GM12864 (cell line): Measurements from ENCODE around the gene TMED8.

Experiments used
- DNase-seq: peaks from one replicate; pipeline ENCODE4 v3.0.0-alpha.2; 2011; ENCODE audit warnings: low read depth
- H3K4me3 ChIP-seq: 2 replicates; pipeline ENCODE4 v1.5.1; 2011; ENCODE audit warnings: mild to moderate bottlenecking, low read depth, low read length, control low read depth
- TF ChIP-seq, protein P1 (sequence below): IDR thresholded peaks from 2 replicates; pipeline ENCODE4 v1.5.1; 2011; ENCODE audit warnings: low read depth, mild to moderate bottlenecking, moderate library complexity, low read length, control low read depth, inconsistent platforms; ENCODE audit errors: missing control alignments

The TMED8 gene

GRCh38 chr14:77316195-77316505, 60.7 kb downstream of the TMED8 start:
- no peak for DNase-seq
- H3K4me3 ChIP-seq: no peak overlapping the region
- TF ChIP-seq, protein P1, sequence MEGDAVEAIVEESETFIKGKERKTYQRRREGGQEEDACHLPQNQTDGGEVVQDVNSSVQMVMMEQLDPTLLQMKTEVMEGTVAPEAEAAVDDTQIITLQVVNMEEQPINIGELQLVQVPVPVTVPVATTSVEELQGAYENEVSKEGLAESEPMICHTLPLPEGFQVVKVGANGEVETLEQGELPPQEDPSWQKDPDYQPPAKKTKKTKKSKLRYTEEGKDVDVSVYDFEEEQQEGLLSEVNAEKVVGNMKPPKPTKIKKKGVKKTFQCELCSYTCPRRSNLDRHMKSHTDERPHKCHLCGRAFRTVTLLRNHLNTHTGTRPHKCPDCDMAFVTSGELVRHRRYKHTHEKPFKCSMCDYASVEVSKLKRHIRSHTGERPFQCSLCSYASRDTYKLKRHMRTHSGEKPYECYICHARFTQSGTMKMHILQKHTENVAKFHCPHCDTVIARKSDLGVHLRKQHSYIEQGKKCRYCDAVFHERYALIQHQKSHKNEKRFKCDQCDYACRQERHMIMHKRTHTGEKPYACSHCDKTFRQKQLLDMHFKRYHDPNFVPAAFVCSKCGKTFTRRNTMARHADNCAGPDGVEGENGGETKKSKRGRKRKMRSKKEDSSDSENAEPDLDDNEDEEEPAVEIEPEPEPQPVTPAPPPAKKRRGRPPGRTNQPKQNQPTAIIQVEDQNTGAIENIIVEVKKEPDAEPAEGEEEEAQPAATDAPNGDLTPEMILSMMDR: no peak

DNA sequence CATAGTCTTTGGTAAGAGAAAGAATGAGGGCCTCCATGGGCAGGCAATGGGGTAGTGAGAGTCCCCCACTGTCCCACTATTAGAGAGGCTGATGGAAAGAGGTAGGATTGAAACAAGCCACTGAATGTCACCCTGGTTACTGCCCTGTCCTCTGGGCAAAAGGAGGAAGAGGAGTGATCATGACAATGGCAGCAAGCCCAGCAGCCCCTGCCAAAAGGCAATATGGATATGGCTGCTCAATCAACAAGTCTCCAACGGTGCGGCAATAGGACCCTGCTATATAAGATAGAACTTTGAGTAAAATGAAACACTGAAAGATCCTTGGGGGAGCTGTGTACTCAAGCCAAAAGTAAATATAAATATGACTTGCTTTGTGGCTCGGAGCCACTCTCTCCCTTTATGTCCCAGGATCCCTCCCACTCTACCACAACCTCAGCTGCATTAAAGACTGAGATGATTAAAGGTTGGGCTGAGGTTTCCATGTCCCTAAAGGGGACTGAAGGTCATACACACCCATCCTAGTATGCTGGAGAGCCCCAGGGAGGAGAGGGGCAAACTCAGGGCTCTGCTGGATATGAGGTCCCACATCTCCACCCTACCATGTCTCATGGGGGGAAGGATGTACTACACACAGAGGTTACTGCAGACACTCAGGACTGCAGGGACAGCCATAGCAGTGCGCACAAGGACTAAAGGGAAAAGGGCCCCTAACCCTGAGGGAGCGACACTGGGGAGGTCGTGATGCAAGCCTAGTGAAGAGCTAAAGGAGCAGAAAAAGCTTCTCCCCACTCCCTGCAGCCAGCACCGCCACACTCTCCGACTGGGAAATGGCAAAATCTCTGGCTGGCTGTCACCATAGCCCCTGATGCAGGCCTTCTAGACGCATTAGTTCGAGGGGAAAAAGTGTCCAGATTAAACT, 62.1 kb downstream of the TMED8 start:
- TF ChIP-seq, protein P1: no peak
- DNase-seq: no peak

GRCh38 chr14:77314043-77314442, 62.9 kb downstream of the TMED8 start:
- DNase-seq: no peak
- H3K4me3 ChIP-seq: no peak overlapping the region
- TF ChIP-seq, protein P1: no peak

More for the DNA sequence above, 62.1 kb downstream of the TMED8 start:
- no peak overlapping the region for H3K4me3 ChIP-seq

- TF ChIP-seq, protein P1: no peak
- DNase-seq: no peak
- H3K4me3 ChIP-seq: no peak overlapping the region
Observed at GRCh38 chr14:77313371-77313770, 63.5 kb downstream of the TMED8 start.

GRCh38 chr14:77311217-77311616, 65.7 kb downstream of the TMED8 start:
- no peak for DNase-seq
- TF ChIP-seq, protein P1: no peak
- H3K4me3 ChIP-seq: no peak overlapping the region

DNA sequence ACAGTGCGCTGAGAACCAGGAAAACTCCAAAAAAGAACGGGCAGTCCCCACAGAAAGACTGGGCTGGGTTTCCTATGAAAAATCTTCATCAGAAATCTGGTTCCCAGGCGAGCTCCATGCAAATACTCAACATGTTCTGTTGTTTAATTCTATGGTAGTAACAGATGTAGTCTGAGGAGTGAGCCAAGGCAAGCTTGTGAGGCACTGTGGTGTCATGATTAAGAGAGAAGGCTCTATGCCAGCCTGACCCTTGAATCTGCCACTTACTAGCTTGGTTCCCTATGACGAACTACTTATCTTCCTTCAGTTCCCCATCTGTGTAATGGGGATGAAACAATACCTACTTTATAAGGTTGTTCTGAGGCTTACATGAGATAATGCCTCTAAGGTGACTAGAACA, 66.9 kb downstream of the TMED8 start:
- TF ChIP-seq, protein P1: no peak
- no peak for DNase-seq
- H3K4me3 ChIP-seq: no peak overlapping the region

DNA sequence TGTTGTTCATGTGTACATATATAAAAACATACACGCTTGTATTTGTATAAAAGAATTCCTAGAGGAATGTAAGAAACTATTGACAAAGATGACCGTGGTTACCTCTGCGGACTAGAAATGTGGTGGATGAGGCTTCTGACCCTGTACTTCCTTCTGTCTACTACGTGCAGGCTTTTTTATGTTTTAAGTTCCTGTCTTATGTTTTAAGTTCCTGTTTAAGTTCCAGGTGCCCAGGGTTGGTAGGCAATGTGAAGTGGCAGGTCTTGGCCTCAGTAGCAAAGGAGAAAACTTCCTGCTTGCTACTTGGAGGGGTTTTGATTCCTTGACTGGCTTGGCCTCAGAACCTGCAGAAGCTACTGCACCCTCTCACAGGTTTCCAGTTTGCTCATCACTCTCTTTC, 67.8 kb downstream of the TMED8 start:
- DNase-seq: no peak
- TF ChIP-seq, protein P1: no peak
- no peak overlapping the region for H3K4me3 ChIP-seq
